ENCODE results near the gene FRMPD4.

Gene FRMPD4

DNA sequence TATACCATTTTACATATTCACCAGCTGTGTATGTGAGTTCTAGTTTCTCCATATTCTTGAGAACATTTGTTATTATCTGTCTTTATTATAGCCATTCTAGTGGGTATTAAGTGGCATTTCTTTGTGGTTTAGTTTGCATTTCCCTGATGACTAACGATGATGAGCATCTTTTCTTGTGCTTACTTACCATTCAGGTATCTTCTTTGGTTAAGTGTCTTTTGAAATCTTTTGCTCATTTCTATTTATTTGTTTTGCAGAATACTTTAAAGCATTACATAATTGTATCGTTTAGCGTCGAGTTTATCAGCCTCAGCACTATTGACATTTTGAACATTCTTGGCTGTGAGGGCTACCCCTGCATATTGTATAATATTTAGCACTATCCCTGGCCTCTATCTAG, 85.4 kb downstream of the FRMPD4 start:
- Histone ChIP-seq H3K4me1 (ENCODE audit: insufficient read depth, low read length) (no peaks in the 10 kb centered on the region), H3K36me3 (ENCODE audit: insufficient read depth, low read length) (no peaks in the 10 kb centered on the region)

DNA sequence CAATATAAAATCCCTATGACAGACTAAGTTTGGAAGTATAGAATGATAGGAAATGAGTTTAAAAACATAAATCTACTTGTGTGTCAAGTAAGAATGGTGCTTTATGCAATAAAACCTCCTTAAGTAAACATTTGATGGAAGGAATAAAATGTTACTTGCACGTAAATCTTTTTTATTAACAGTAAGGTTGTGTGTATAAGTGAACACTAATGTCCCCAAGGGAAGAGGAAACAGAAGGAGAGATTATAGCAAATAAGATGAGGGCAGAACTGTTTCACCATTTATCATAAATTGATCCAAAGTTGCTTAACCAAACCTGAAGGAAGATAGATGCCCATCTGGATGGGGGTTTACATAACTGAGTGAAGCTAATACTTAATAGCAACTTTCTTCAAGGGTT, 86.8 kb downstream of the FRMPD4 start:
- Histone ChIP-seq H3K4me1 (ENCODE audit: insufficient read depth, low read length) (no peaks in the 10 kb centered on the region), H3K9ac (ENCODE audit: low read length) (no peak overlapping the region), H3K36me3 (ENCODE audit: insufficient read depth, low read length) (no peaks in the 10 kb centered on the region), H3K9me3 (ENCODE audit: low read length) (no peaks in the 10 kb centered on the region), H3K27me3 (ENCODE audit: control insufficient read depth in 1 of 2, insufficient read depth in 2 of 2, low read length in 2 of 2) (no peaks in the 10 kb centered on the region), H3K27ac (ENCODE audit: low read depth, low read length) (no peak overlapping the region), H3K4me3 (ENCODE audit: low read depth in 1 of 2, low read length in 2 of 2) (no peak overlapping the region)

More for the DNA sequence above, 85.4 kb downstream of the FRMPD4 start:
- Histone ChIP-seq H3K9me3 (ENCODE audit: low read length) (no peaks in the 10 kb centered on the region), H3K9ac (ENCODE audit: low read length) (no peak overlapping the region), H3K4me3 (ENCODE audit: low read depth in 1 of 2, low read length in 2 of 2) (no peak overlapping the region), H3K27ac (ENCODE audit: low read depth, low read length) (no peak overlapping the region), H3K27me3 (ENCODE audit: control insufficient read depth in 1 of 2, insufficient read depth in 2 of 2, low read length in 2 of 2) (no peaks in the 10 kb centered on the region)

DNA sequence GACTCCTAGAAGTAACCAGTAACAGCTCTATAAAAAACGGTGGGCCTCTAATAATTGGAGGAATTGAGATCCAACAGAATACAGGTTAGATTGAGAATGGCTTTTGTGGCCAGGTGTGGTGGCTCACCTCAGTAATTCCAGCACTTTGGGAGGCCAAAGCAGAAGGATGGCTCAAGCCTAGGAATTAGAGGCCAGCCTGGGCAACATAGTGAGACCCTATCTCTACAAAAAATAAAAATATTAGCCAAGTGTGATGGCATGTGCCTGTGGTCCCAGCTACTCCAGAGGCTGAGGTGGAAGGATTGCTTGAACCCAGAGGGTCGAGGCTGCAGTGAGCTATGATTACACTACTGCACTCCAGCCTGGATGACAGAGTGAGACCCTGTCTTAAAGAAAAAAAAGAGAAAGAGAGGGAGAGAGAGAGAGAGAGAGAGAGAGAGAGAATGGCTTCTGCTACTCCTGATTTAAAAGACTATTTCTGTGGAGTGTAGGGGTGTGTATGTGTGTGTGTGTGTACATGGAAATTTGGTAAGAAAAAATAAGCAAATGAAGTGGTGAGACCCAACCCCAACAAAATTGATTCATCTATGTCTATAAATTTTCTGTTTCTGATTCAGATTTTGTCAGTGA, 89.3 kb downstream of the FRMPD4 start:
- Histone ChIP-seq H3K9me3 (ENCODE audit: low read length) (no peaks in the 10 kb centered on the region), H3K27ac (ENCODE audit: low read depth, low read length) (no peak overlapping the region), H3K4me1 (ENCODE audit: insufficient read depth, low read length) (no peaks in the 10 kb centered on the region), H3K4me3 (ENCODE audit: low read depth in 1 of 2, low read length in 2 of 2) (no peak overlapping the region), H3K27me3 (ENCODE audit: control insufficient read depth in 1 of 2, insufficient read depth in 2 of 2, low read length in 2 of 2) (no peaks in the 10 kb centered on the region), H3K9ac (ENCODE audit: low read length) (no peak overlapping the region), H3K36me3 (ENCODE audit: insufficient read depth, low read length) (no peaks in the 10 kb centered on the region)

DNA sequence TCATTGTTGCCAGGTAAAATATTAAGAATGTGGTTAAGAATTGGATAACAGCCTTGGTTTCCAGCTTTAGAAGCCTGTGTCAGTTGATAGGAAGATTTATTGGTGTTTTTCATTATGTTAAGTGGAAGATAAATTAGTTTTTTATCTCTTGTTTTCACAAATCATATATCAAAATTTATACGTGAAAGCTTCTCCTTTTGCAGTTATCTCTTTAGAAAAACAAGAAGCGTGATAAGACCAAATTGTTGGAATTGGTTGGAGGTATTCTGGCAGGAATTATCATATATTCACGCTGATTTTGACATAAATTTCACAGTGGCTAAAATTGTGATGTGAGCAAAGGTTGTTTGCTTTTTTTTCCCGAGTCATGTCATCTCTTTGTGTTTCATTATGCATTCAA, 90.6 kb downstream of the FRMPD4 start:
- H3K27me3 ChIP-seq (ENCODE audit: control insufficient read depth in 1 of 2, insufficient read depth in 2 of 2, low read length in 2 of 2), result no peaks in the 10 kb centered on the region
- no peak overlapping the region for H3K4me3 ChIP-seq (ENCODE audit: low read depth in 1 of 2, low read length in 2 of 2)
- H3K27ac ChIP-seq (ENCODE audit: low read depth, low read length), result no peak overlapping the region
- H3K9me3 ChIP-seq (ENCODE audit: low read length), result no peaks in the 10 kb centered on the region
- no peaks in the 10 kb centered on the region for H3K4me1 ChIP-seq (ENCODE audit: insufficient read depth, low read length)
- no peaks in the 10 kb centered on the region for H3K36me3 ChIP-seq (ENCODE audit: insufficient read depth, low read length)
- H3K9ac ChIP-seq (ENCODE audit: low read length), result no peak overlapping the region

DNA sequence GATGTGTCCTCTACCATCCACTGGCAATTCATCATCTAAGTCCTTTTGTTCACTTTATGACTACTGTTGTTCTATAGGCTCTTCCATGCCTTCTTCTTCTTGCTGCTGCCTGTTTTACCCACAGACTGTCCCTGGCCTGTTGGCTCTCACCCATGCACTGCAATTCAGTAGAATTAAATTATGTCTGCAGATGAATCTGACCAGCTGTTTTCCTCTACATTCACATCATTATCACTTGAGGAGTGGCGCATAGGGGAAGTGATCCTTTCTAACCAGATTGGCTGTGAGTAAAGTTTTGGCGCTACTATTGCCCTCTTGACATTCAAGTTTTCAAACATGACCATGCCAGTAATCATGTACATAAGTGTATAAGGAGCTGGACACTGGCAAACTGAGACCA, 91.7 kb downstream of the FRMPD4 start:
- Histone ChIP-seq H3K4me1 (ENCODE audit: insufficient read depth, low read length) (peaks cover 3% of the 10 kb centered on the region), H3K9me3 (ENCODE audit: low read length) (no peaks in the 10 kb centered on the region), H3K9ac (ENCODE audit: low read length) (no peak overlapping the region), H3K27me3 (ENCODE audit: control insufficient read depth in 1 of 2, insufficient read depth in 2 of 2, low read length in 2 of 2) (no peaks in the 10 kb centered on the region), H3K27ac (ENCODE audit: low read depth, low read length) (no peak overlapping the region), H3K36me3 (ENCODE audit: insufficient read depth, low read length) (no peaks in the 10 kb centered on the region), H3K4me3 (ENCODE audit: low read depth in 1 of 2, low read length in 2 of 2) (no peak overlapping the region)

DNA sequence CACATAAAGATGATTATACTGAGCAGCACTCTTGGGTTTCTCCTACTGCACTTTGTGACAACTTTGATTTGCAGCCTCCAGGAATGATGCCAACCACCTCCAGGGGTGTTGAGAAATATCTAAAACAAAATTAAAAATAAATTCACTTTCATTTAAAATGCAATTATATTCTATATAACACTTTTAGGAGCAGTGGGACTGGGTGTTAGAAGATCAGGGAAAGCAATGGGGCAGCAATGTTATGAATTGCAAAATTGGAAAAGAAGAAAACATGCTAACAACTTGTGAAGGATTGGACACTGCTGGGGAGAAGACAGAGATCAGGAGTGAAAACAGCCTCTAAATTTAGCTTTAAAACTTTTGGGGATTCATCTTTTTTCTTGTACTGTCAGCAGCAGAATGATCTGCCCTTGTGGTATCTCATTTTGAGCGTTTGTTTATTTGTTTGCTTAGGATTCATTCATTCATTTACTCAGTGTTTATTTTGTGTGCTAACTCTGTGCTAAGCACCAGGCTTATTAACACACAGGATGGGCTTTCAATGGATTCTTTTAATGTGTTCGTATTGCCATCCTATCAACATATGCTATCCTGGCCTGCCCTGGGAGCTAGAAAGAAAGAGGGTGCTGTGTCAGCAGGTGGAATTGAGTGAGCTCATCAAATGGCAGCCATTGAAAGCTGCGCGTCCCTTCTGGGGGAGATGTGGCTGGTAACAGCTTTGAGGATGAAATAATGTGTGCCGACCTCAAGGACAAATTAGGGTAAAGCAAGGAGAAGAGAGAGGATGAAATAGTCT, 96.5 kb downstream of the FRMPD4 start:
- peaks cover 3% of the 10 kb centered on the region for H3K4me1 ChIP-seq (ENCODE audit: insufficient read depth, low read length)
- no peaks in the 10 kb centered on the region for H3K27me3 ChIP-seq (ENCODE audit: control insufficient read depth in 1 of 2, insufficient read depth in 2 of 2, low read length in 2 of 2)
- H3K9me3 ChIP-seq (ENCODE audit: low read length), result no peaks in the 10 kb centered on the region
- H3K27ac ChIP-seq (ENCODE audit: low read depth, low read length), result no peak overlapping the region
- no peak overlapping the region for H3K4me3 ChIP-seq (ENCODE audit: low read depth in 1 of 2, low read length in 2 of 2)
- no peak overlapping the region for H3K9ac ChIP-seq (ENCODE audit: low read length)
- no peaks in the 10 kb centered on the region for H3K36me3 ChIP-seq (ENCODE audit: insufficient read depth, low read length)

DNA sequence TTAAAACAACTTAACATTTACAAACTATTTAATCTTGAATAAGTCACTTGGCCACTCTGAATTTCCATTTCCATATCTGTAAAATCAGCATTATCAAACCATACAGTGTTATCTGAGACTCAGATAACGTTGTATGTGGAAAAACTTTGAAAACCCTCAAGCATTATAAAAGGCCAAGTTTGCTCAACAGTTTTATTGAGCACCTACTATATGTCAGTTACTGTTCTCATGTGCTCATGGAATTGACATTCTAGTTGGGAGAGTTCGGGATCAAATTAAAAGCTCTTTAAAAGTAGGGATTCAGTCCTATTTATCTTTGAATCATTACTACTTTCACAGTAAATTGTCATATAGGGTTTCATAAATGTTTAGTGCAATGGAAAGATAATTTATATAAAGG, 97.9 kb downstream of the FRMPD4 start:
- peaks cover 3% of the 10 kb centered on the region for H3K4me1 ChIP-seq (ENCODE audit: insufficient read depth, low read length)
- H3K9me3 ChIP-seq (ENCODE audit: low read length), result no peaks in the 10 kb centered on the region
- H3K27me3 ChIP-seq (ENCODE audit: control insufficient read depth in 1 of 2, insufficient read depth in 2 of 2, low read length in 2 of 2), result no peaks in the 10 kb centered on the region
- no peak overlapping the region for H3K4me3 ChIP-seq (ENCODE audit: low read depth in 1 of 2, low read length in 2 of 2)
- no peak overlapping the region for H3K27ac ChIP-seq (ENCODE audit: low read depth, low read length)
- no peaks in the 10 kb centered on the region for H3K36me3 ChIP-seq (ENCODE audit: insufficient read depth, low read length)
- H3K9ac ChIP-seq (ENCODE audit: low read length), result no peak overlapping the region

DNA sequence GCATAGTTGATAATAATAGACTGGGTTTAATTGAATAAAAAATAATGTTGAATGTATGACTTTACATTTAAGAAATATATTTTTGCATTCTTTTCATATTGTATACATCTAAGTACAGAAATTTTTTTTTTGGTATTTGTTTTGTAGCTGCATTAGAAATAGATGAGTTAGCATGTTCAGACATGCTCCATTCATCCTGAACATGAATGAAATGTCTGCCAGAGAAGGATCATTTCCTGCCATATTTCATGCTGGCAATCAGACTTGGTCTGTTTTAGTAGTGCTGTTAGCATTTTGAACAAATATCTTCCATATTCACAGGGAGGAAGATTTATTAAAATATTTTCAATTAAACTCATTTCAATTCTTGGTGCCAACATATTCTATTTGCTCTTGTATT, 98.9 kb downstream of the FRMPD4 start:
- no peak overlapping the region for H3K9ac ChIP-seq (ENCODE audit: low read length)
- H3K27ac ChIP-seq (ENCODE audit: low read depth, low read length), result no peak overlapping the region
- peaks cover 3% of the 10 kb centered on the region for H3K4me1 ChIP-seq (ENCODE audit: insufficient read depth, low read length)
- H3K27me3 ChIP-seq (ENCODE audit: control insufficient read depth in 1 of 2, insufficient read depth in 2 of 2, low read length in 2 of 2), result no peaks in the 10 kb centered on the region
- no peak overlapping the region for H3K4me3 ChIP-seq (ENCODE audit: low read depth in 1 of 2, low read length in 2 of 2)
- H3K36me3 ChIP-seq (ENCODE audit: insufficient read depth, low read length), result no peaks in the 10 kb centered on the region
- no peaks in the 10 kb centered on the region for H3K9me3 ChIP-seq (ENCODE audit: low read length)

DNA sequence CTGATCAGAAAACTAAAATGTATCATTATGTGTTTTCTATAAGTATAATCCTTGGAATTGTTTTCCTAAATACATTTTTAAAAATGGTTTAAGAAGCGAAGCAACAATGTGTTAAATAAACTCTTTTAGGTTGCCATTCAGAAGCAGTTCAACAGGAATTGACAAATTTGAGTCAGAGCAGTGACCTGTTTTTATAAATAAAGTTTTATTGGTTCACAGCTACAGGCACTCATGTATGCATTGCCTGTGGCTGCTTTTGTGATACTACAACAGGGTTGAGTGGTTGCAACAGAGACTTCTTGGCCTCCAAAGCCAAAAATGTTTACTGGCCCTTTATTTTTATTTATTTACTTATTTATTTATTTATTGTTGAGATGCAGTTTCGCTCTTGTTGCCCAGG, 99.5 kb downstream of the FRMPD4 start:
- no peak overlapping the region for H3K27ac ChIP-seq (ENCODE audit: low read depth, low read length)
- no peaks in the 10 kb centered on the region for H3K27me3 ChIP-seq (ENCODE audit: control insufficient read depth in 1 of 2, insufficient read depth in 2 of 2, low read length in 2 of 2)
- H3K4me1 ChIP-seq (ENCODE audit: insufficient read depth, low read length), result peaks cover 3% of the 10 kb centered on the region
- no peak overlapping the region for H3K4me3 ChIP-seq (ENCODE audit: low read depth in 1 of 2, low read length in 2 of 2)
- H3K9ac ChIP-seq (ENCODE audit: low read length), result no peak overlapping the region
- H3K36me3 ChIP-seq (ENCODE audit: insufficient read depth, low read length), result no peaks in the 10 kb centered on the region
- H3K9me3 ChIP-seq (ENCODE audit: low read length), result no peaks in the 10 kb centered on the region

DNA sequence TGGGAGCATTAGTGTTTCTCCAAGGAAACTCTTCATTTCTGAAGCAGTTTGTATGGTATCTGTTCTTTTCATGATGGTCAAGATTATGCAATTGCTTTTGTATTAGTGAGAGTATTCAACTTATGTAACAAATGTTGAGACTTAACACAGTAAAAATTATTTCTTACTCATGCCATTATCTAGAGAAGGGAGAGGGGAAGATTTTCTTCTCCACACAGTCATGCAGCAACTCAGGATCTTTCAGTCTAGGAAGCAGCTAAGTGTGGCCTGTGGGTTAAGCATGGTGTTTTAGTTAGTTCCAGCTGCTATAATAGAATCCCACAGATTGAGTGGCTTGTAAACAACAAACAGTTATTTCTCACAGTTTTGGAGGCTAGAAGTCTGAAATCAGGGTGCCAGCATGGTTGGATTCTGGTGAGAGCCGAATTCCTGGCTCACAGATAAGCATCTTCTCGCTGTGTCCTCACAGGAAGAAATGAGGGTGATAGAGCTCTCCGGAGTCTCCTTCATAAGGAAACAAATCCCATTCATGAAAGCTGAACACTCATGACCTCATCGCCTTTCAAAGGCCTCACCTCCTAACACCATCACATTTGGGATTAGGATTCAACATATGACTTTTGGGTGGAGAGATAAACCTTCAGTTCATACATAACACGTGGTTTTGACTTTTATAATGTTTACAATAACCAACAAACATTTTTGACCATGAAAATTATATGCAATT, 101.2 kb downstream of the FRMPD4 start:
- no peaks in the 10 kb centered on the region for H3K36me3 ChIP-seq (ENCODE audit: insufficient read depth, low read length)
- H3K27ac ChIP-seq (ENCODE audit: low read depth, low read length), result no peak overlapping the region
- H3K4me3 ChIP-seq (ENCODE audit: low read depth in 1 of 2, low read length in 2 of 2), result no peak overlapping the region
- no peak overlapping the region for H3K9ac ChIP-seq (ENCODE audit: low read length)
- H3K4me1 ChIP-seq (ENCODE audit: insufficient read depth, low read length), result no peaks in the 10 kb centered on the region
- no peaks in the 10 kb centered on the region for H3K27me3 ChIP-seq (ENCODE audit: control insufficient read depth in 1 of 2, insufficient read depth in 2 of 2, low read length in 2 of 2)
- H3K9me3 ChIP-seq (ENCODE audit: low read length), result no peaks in the 10 kb centered on the region

DNA sequence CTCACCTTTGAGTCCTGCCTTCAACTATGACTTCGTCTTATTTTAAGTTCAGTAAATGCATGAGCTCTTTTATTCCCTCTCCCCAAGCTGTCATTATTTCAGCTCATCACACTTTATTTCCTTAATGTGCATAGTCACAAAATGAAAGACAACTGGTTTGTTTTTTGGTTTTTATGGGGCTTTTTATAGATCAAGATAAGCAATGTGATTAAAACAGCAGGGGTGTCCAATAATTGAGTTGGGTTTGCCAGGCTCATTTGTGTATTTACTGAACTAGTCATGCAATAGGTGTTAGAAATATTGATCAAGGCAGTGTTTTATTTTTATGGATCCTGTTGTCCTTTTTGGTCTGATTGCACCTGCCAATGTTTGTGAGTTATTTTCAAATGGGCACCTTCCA, 102.2 kb downstream of the FRMPD4 start:
- H3K4me1 ChIP-seq (ENCODE audit: insufficient read depth, low read length), result no peaks in the 10 kb centered on the region
- no peak overlapping the region for H3K27ac ChIP-seq (ENCODE audit: low read depth, low read length)
- no peaks in the 10 kb centered on the region for H3K36me3 ChIP-seq (ENCODE audit: insufficient read depth, low read length)
- H3K4me3 ChIP-seq (ENCODE audit: low read depth in 1 of 2, low read length in 2 of 2), result no peak overlapping the region
- no peaks in the 10 kb centered on the region for H3K27me3 ChIP-seq (ENCODE audit: control insufficient read depth in 1 of 2, insufficient read depth in 2 of 2, low read length in 2 of 2)
- H3K9me3 ChIP-seq (ENCODE audit: low read length), result no peaks in the 10 kb centered on the region
- H3K9ac ChIP-seq (ENCODE audit: low read length), result no peak overlapping the region

Data from muscle layer of colon (tissue), 2 donors.